HG03565 (cell line): ENCODE data around the gene KREMEN1.
A peak's percentile ranks its signal among the peaks of the same experiment; 100 is the strongest.

Source experiments
- ATAC-seq: cut with Tn5 transposase; IDR thresholded peaks from one replicate; pipeline ENCODE4 v1.9.1; 2021; ENCODE audit warnings: mild to moderate bottlenecking, moderate library complexity; ENCODE audit not compliant: unreplicated experiment

Gene KREMEN1

GRCh38 chr22:29148036-29148435, 75.2 kb downstream of the KREMEN1 start:
- ATAC-seq: no peak

DNA sequence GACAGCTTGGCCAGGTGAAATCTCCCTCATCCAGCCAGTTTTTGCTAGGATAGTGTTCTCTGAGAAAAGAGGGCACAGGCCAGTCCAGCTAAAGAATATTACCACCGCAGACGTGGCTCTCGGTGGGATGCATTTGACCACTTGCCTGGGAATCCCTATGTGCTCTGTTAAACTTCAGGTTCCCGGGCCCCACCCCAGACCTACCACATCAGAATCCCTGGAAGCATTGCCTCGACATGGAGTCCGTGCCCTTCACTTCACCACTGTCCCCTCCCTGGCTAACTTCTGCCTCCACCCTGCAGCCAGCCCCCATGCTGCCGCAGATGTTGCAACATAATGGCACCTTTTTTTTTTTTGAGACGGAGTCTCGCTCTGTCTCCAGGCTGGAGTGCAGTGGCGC, 76.0 kb downstream of the KREMEN1 start:
- no peak for ATAC-seq

DNA sequence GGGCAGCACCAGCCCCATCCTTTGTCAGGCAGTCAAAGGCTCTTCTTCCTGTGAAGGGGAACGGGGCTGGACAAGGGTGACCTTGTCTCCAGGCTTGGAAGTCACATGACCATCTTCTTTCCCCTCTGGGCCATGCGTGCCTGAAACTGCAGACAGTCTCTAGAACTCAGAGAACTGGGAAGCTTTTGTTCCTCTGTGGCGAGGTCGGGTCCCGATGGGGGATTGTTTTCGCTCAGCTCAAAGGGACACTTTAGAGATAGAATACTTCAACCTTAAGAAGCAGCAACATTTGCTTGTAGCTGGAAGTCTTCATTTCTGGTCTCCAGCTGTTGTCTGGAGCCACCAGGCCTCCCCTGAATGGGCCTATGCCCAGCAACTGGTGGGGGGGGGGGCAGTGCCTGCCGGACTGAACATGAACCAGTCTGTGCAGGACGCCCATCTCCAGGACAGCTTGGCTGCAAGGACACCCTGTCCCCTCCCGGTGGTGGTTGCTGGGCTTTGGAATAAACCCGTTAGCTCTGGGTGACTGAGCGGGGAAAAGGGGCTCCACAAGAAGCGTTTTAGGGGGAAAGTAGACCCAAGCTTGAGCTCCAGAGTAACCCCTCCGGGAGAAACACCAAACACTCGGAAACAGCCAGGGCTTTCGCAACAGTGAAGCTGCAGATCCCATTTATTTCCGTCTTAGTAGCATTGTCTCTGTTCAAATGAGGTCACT, 77.2 kb downstream of the KREMEN1 start:
- ATAC-seq: no peak

DNA sequence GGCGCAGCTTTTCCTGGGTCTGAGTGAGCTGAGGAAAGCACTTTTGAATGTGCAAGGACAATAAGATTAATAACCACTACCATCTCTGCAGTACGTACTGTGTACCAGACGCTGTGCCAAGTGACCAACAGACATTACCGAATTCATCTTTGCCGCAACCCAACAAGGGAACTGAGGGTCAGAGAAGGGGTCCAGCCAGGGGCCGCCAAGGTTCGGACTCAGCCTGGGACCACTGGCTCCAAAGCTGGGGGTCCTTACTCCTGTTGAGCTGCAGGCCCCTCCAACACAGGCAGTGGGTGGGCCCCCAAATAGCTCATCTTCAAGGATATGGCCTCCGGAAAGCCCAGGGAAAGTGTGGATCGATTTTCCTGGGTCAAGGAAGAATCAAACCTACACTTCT, 77.9 kb downstream of the KREMEN1 start:
- no peak for ATAC-seq

DNA sequence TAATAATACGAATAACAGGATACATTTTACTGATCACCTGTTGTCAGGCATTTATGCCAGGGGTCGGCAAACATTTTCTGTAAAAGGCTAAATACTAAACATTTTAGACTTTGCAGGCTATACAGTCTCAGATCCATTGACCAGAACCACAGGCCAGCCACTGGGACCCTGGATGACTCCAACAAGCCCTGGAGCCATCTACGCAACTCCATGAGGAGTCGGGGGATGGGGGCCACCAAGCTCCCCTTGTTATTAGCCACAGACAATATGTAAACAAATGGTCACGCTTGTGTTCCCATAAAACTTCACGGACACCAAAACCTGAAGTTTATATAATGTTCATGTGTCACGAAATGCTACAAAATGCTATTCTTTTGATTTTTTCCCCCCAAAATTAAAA, 78.5 kb downstream of the KREMEN1 start:
- no peak for ATAC-seq

DNA sequence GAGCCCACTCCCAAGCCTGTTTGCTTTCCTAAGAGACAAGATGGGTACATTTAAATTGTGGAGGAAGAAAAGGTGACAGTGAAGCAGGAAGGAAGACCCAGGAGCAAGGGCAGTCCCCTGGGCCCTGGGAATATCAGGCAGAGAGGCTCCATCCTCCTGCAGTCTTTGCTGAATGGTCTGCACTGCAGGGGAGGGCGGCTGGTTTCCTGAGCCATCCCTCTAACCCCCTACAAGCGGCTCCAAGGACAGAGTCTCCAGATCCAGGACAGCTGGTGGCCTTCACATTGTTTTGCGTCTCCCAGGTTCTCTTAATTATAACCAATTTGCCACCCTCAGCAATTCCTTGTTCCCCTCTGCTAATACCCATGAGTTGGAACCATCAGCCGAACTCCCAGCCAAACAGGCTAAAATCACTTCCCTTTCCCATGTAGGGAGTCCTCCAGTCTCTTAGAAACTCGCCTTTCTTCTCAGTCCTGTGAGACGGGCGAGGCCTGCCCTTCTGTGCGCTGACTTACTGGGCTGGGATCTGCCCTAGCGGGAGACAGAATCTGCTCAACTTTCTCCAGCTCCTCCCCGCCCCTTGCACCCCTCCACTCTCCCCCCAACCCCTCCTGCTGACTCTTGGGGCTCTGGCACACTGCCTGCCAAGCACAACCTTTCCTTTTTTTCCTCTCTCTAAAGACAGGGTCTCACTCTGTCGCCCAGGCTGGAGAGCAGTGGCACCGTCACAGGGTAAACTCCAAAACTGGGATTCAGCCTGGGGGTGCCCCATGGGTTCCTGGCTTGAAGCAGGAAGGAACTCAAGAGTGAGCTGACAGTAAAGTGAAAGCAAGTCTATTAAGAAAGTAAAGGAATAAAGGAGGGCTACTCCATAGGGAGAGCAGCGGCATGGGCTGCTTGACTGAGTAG, 79.5 kb downstream of the KREMEN1 start:
- no peak for ATAC-seq

DNA sequence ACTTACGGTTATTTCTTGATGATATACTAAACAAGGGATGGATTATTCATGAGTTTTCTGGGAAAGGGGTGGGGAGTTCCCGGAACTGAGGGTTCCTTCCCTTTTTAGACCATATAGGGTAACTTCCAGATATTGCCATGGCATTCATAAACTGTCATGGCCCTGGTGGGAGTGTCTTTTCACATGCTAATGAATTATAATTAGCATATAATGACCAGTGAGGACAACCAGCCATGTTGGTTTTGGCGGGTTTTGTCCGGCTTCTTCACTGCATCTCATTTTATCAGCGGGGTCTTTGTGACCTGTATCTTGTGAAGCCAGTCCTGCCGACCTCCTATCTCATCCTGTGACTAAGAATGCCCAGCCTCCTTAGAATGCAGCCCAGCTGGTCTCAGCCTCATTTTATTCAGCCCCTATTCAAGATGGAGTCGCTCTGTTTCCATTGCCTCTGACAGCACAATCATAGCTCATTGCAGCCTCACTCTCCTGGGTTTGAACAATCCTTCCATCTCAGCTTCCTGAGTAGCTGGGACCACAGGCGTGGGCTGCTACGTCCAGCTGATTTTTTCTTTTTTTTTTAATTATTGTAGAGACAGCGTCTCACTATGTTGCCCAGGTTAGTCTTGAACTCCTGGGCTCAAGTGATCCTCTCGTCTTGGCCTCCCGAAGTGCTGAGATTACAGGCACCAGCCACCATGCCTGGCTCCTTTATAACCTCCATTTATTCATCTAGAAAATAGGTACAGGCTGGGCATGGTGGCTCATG, 80.3 kb downstream of the KREMEN1 start:
- ATAC-seq: no peak

- ATAC-seq: no peak
Measured at GRCh38 chr22:29154364-29155048, 81.7 kb downstream of the KREMEN1 start.

DNA sequence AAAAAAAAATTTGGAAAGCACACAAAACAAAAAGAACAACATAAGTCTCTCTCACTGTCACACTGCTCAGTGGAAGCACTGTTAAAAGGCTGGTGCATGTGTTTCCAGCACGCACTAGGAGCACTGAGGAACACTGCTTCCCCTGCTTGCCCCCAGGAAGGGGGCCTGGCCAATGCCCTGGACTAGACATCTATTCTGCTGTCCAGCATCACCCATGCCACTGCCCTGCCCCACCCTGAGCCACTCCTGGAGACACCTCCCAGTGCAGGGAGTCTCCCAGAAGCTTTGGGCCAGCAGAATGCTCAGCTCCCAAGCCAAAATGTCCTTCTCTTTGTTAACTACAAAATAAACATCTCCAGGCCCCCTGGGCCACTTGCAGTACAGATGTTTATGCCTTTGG, 83.1 kb downstream of the KREMEN1 start:
- no peak for ATAC-seq

DNA sequence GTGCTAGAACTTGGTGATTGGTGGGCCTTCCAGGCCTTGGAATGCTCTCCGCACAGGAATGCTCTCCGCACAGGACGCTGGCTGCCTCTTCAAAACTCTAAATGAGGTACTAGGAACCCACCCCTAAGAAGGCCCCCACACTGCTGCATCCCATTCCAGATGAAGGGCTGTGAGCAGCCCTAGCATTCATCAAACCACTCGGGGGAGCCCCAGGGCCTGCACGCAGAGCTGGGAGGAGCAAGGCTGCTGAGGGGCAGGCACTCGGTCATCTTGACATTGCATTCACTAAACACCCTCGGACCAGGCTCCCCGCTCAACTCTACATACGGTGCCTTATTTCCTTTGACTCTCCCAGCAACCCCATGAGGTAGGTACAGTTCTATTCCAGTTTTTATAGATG, 83.7 kb downstream of the KREMEN1 start:
- no peak for ATAC-seq

GRCh38 chr22:29157759-29158535, 85.1 kb downstream of the KREMEN1 start:
- no peak for ATAC-seq

GRCh38 chr22:29158546-29158945, 85.7 kb downstream of the KREMEN1 start:
- ATAC-seq: no peak

DNA sequence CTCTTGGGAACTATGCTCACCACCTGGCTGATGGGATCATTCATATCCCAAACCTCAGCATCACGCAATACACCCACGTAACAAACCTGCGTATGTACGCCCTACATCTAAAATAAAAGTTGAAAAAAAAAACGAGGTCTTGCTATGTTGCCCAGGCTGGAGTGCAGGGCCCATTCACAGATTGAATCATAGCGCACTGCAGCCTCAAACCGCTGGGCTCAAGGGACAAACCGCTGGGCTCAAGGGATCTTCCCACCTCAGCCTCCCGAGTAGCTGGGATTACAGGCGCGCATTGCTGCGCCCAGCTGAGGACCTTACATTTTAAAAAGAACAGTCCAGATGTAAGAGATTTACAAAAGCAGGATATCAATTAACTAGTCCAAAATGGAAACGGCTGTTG, 91.0 kb downstream of the KREMEN1 start:
- ATAC-seq: no peak

- ATAC-seq: no peak
Measured at GRCh38 chr22:29165321-29166060, 92.7 kb downstream of the KREMEN1 start.

DNA sequence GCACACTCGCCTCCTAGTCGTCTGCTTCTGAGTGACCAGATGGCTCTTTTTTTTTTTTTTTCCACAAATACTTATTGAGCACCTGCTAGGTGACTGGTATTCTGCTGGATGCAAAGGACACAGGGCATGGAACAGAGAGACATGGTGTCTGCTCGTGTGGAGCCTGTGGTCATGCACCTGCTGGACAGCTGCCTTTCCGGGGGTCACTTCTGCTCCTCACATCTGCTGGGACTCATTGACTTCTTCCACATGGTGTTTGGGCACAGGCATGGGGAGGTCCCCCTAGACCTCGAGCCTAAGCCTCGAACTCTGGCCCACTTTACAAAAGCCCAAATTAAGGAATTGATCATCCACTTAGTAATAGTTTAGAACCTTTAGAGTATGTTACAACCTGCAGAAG, 93.3 kb downstream of the KREMEN1 start:
- no peak for ATAC-seq

- peak; percentile 89 for ATAC-seq
Measured at GRCh38 chr22:29167032-29167911, 94.4 kb downstream of the KREMEN1 start.

DNA sequence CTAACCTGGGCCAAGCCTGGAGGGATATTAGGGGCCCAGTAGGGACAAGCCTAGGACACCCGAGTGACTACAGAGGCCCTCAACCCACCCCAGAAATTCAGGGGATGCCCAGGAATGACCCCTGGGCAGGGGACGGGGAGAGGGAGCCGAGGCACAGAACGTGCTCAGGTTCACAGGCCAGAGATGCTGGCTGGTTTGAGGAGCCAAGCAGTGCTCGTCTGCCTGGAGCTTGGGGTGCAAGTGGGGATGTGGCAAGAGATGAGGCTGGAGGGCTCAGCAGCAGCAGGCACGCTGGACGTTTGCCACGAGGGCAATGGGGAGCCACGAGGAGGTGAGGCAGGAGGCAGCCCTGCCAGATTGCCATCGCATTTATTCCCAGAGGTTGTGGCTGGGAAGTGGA, 98.9 kb downstream of the KREMEN1 start:
- ATAC-seq: no peak

DNA sequence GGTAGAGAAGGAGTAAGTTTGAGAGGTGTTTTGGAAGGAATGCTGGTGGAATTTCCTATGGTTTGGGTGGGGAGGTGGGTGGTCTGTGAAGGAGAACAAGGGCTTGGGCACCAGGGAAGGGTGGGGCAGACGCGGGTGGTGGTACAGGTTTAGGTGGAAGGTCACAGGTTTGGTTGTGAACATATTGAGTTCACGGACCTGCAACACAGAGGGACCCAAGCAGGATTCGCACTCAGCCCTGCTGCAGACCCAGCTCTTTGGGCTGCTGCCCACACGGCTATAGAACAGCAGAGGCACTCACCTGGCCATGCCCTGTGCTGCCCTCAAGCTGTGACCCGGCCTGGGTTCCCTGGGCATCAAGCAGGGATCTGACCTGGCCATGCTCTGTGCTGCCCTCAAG, 99.4 kb downstream of the KREMEN1 start:
- no peak for ATAC-seq
